Measurements from ENCODE around the gene PDPK1.

DNA sequence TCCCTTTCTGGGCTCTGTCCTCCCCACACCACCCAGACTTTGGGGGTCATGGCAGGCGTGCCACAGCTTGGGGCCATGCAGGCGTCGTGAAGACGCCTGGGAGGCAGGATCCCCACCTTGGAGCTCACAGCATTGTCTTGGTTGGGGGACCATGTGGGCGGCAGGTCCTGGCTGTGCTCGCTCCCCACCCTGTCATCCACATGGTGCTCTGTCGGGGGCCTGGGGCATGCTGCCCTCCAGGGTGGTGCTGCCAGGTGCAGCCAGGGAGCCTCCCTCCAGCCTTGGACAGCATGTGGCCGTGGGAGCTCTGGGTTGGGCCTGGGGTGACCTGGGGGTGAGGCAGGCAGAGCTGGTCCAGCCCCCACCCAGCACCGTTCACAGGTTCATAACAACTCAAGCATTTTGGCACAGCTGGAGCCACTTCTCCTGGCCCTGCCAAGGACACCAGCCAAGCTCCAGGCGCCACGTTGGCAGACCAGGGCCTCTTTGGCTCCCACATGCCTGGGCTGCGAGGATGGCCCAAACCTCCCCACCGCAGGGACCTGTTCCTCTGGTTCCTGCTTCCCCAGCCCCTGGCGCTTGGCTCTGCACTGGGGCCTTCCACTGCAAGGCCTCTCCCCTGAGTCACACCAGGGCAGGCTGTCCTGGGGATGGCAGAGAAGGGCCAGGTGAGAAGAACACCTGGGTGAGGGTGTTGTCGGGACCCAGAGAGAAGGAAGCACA is 39.1 kb upstream of the PDPK1 start:
- TF ChIP-seq, protein P1, sequence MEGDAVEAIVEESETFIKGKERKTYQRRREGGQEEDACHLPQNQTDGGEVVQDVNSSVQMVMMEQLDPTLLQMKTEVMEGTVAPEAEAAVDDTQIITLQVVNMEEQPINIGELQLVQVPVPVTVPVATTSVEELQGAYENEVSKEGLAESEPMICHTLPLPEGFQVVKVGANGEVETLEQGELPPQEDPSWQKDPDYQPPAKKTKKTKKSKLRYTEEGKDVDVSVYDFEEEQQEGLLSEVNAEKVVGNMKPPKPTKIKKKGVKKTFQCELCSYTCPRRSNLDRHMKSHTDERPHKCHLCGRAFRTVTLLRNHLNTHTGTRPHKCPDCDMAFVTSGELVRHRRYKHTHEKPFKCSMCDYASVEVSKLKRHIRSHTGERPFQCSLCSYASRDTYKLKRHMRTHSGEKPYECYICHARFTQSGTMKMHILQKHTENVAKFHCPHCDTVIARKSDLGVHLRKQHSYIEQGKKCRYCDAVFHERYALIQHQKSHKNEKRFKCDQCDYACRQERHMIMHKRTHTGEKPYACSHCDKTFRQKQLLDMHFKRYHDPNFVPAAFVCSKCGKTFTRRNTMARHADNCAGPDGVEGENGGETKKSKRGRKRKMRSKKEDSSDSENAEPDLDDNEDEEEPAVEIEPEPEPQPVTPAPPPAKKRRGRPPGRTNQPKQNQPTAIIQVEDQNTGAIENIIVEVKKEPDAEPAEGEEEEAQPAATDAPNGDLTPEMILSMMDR (IDR thresholded peaks at IDR 0.05), result no peak
- no peak for TF ChIP-seq EZH2 (IDR thresholded peaks at IDR 0.05)
